Stimulated activated CD8-positive, alpha-beta memory T cell treated with anti-CD3 and anti-CD28 coated beads, Interleukin-4, amount 100 ng/mL, for 48 hours (primary cell): Measurements from ENCODE around the gene EPO.
"Not testable (repeated sequence)": the region's sequence is repeated elsewhere in the genome, so short reads cannot be mapped to it uniquely, and the experiment has no call there.

ENCODE experiments used
- DNase-seq: peaks from one replicate; pipeline ENCODE4 v3.0.0-alpha.2; 2020

EPO gene

GRCh38 chr7:100705753-100706671 lies 14.3 kb upstream of the EPO start, which contains the start of gene POP7:
TSS of gene POP7 (plus strand) at chr7:100706121. CDS start at chr7:100706831, 710 bp downstream.
- DNase-seq, result peak; percentile 100

GRCh38 chr7:100706672-100707311 lies 13.5 kb upstream of the EPO start:
- DNase-seq, result no peak

- DNase-seq, result no peak
Observed at GRCh38 chr7:100708395-100708794, 11.9 kb upstream of the EPO start.

GRCh38 chr7:100710452-100710851 lies 9.8 kb upstream of the EPO start:
- DNase-seq, result no peak

- no peak for DNase-seq
Observed at GRCh38 chr7:100711369-100711768, 8.9 kb upstream of the EPO start.

- no peak for DNase-seq
Observed at GRCh38 chr7:100714725-100715124, 5.5 kb upstream of the EPO start.

- DNase-seq, result not testable (repeated sequence)
Observed at GRCh38 chr7:100717073-100717472, 3.2 kb upstream of the EPO start.

GRCh38 chr7:100719523-100720278 lies 567 bp upstream of the EPO start:
- no peak for DNase-seq

- no peak for DNase-seq
Observed at GRCh38 chr7:100720671-100721504, 620 bp downstream of the EPO start.

GRCh38 chr7:100721505-100721812 lies 1.2 kb downstream of the EPO start:
- DNase-seq, result no peak

GRCh38 chr7:100722480-100723212 lies 2.4 kb downstream of the EPO start:
- DNase-seq, result no peak

GRCh38 chr7:100723732-100724275 lies 3.5 kb downstream of the EPO start:
- DNase-seq, result no peak

- DNase-seq, result not testable (repeated sequence)
Observed at GRCh38 chr7:100724364-100724763, 4.1 kb downstream of the EPO start.

GRCh38 chr7:100726996-100727761 lies 6.9 kb downstream of the EPO start:
- no peak for DNase-seq

GRCh38 chr7:100728196-100728595 lies 7.9 kb downstream of the EPO start:
- DNase-seq, result no peak

- DNase-seq, result no peak
Observed at GRCh38 chr7:100730136-100730800, 10.0 kb downstream of the EPO start.

GRCh38 chr7:100731937-100732636 lies 11.8 kb downstream of the EPO start:
- DNase-seq, result no peak

- no peak for DNase-seq
Observed at GRCh38 chr7:100735730-100736129, 15.5 kb downstream of the EPO start.

- no peak for DNase-seq
Observed at GRCh38 chr7:100736671-100737070, 16.4 kb downstream of the EPO start.

- DNase-seq, result no peak
Observed at GRCh38 chr7:100739934-100740333, 19.7 kb downstream of the EPO start.
